ENCODE data around the gene PDE6G. TPM values are rescaled to one million over a fixed set of nuclear protein-coding genes. Genes with fewer than 3 reads are reported as not detected.

Gene PDE6G
- total and polyA plus RNA-seq, 2 of the 13 experiments (the other 11 are each of a cell fraction or from before 2014, with no cell fraction given) = 1.4 to 6.7 TPM

DNA sequence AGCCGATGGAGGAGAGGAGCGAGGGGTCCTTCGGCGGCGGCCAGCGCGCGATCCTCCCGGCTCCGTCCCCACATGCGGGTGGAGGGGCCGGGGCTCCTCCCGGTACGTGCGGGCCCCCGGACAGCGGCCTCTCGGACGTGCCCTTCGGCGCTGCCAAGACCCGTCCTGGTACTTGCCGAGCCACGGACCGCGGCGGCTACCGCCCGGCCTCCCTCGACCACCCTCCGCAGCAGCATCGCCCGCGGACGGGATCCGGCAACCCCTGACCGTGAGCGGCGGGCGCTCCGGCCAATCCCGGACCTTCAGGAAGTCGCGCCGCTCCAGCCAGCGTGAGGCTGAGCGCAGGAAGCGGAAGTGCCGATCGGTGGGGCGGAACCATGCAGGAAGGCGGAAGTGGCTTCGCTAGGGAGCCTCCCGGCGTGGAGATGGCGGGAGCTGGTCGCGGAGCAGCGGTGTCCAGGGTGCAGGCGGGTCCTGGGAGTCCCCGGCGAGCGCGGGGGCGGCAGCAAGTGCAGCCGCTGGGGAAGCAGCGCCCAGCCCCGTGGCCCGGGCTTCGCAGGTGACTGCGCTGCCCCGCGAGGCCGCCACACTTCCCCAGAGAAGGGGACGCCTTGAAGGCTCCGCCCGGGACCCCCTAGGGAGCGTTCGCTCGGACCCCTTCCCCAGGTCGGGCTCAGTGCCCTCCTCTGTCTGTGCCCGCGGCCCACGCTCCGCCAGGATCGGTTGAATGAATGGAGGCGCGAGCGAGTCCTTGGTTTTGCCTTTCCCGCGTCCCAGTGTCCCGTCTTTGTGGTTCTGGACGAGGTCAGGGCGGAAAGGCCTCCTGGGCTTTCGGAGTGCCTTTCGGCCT lies 10.2 kb upstream of the PDE6G start, which contains the start of the genes CCDC137 and OXLD1 (continued):
- TF ChIP-seq ZNF713 (CRISPR knock-in tag; IDR thresholded peaks at IDR 0.05) (0 out of 2 replicates have a peak, but pooled peaks have one; percentile 39), ZNF776 (CRISPR knock-in tag; IDR thresholded peaks at IDR 0.05) (peak; percentile 38; the same call in 1 of the 2 replicates), GZF1 (CRISPR knock-in tag; IDR thresholded peaks at IDR 0.05) (0 out of 2 replicates have a peak, but pooled peaks have one; percentile 13), ISX (CRISPR knock-in tag; conservative IDR thresholded peaks at IDR 0.05) (0 out of 2 replicates have a peak, but pooled peaks have one; percentile 41), RARA (CRISPR knock-in tag; IDR thresholded peaks at IDR 0.05) (no peak), MTF1 (CRISPR knock-in tag; IDR thresholded peaks at IDR 0.05) (peak; percentile 89), ZNF382 (CRISPR knock-in tag; IDR thresholded peaks at IDR 0.05; ENCODE audit: borderline replicate concordance) (no peak), KLF15 (CRISPR knock-in tag; IDR thresholded peaks at IDR 0.05; ENCODE audit: borderline replicate concordance) (no peak), CENPT (CRISPR knock-in tag; IDR thresholded peaks at IDR 0.05; ENCODE audit: low read depth) (peak; percentile 81; the same call in 1 of the 2 replicates), ZNF207 (IDR thresholded peaks at IDR 0.05; ENCODE audit: borderline replicate concordance) (no peak), SAFB2 (CRISPR knock-in tag; IDR thresholded peaks at IDR 0.05; ENCODE audit: borderline replicate concordance, low read depth) (no peak), JUNB (CRISPR knock-in tag; IDR thresholded peaks at IDR 0.05; ENCODE audit: borderline replicate concordance) (no peak; the same call in 1 of the 2 replicates), HNF4G (IDR thresholded peaks at IDR 0.05; ENCODE audit: borderline replicate concordance, low read depth, low read length) (0 out of 2 replicates have a peak, but pooled peaks have one; percentile 4), HNF4G (CRISPR knock-in tag; IDR thresholded peaks at IDR 0.05; ENCODE audit: borderline replicate concordance, low read depth) (no peak), KDM3A (CRISPR knock-in tag; IDR thresholded peaks at IDR 0.05; ENCODE audit: low read depth) (no peak; the same call in 1 of the 2 replicates), TAF15 (IDR thresholded peaks at IDR 0.05; ENCODE audit: low read depth, low read length, poor library complexity, severe bottlenecking) (peak; percentile 90)
- TF ChIP-seq, protein P1, sequence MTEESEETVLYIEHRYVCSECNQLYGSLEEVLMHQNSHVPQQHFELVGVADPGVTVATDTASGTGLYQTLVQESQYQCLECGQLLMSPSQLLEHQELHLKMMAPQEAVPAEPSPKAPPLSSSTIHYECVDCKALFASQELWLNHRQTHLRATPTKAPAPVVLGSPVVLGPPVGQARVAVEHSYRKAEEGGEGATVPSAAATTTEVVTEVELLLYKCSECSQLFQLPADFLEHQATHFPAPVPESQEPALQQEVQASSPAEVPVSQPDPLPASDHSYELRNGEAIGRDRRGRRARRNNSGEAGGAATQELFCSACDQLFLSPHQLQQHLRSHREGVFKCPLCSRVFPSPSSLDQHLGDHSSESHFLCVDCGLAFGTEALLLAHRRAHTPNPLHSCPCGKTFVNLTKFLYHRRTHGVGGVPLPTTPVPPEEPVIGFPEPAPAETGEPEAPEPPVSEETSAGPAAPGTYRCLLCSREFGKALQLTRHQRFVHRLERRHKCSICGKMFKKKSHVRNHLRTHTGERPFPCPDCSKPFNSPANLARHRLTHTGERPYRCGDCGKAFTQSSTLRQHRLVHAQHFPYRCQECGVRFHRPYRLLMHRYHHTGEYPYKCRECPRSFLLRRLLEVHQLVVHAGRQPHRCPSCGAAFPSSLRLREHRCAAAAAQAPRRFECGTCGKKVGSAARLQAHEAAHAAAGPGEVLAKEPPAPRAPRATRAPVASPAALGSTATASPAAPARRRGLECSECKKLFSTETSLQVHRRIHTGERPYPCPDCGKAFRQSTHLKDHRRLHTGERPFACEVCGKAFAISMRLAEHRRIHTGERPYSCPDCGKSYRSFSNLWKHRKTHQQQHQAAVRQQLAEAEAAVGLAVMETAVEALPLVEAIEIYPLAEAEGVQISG (CRISPR knock-in tag; IDR thresholded peaks at IDR 0.05) = peak; percentile 98
- TF ChIP-seq, protein P2, sequence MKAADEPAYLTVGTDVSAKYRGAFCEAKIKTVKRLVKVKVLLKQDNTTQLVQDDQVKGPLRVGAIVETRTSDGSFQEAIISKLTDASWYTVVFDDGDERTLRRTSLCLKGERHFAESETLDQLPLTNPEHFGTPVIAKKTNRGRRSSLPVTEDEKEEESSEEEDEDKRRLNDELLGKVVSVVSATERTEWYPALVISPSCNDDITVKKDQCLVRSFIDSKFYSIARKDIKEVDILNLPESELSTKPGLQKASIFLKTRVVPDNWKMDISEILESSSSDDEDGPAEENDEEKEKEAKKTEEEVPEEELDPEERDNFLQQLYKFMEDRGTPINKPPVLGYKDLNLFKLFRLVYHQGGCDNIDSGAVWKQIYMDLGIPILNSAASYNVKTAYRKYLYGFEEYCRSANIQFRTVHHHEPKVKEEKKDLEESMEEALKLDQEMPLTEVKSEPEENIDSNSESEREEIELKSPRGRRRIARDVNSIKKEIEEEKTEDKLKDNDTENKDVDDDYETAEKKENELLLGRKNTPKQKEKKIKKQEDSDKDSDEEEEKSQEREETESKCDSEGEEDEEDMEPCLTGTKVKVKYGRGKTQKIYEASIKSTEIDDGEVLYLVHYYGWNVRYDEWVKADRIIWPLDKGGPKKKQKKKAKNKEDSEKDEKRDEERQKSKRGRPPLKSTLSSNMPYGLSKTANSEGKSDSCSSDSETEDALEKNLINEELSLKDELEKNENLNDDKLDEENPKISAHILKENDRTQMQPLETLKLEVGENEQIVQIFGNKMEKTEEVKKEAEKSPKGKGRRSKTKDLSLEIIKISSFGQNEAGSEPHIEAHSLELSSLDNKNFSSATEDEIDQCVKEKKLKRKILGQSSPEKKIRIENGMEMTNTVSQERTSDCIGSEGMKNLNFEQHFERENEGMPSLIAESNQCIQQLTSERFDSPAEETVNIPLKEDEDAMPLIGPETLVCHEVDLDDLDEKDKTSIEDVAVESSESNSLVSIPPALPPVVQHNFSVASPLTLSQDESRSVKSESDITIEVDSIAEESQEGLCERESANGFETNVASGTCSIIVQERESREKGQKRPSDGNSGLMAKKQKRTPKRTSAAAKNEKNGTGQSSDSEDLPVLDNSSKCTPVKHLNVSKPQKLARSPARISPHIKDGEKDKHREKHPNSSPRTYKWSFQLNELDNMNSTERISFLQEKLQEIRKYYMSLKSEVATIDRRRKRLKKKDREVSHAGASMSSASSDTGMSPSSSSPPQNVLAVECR (CRISPR knock-in tag; IDR thresholded peaks at IDR 0.05; ENCODE audit: borderline replicate concordance) = peak; percentile 99
- TF ChIP-seq, protein P3, sequence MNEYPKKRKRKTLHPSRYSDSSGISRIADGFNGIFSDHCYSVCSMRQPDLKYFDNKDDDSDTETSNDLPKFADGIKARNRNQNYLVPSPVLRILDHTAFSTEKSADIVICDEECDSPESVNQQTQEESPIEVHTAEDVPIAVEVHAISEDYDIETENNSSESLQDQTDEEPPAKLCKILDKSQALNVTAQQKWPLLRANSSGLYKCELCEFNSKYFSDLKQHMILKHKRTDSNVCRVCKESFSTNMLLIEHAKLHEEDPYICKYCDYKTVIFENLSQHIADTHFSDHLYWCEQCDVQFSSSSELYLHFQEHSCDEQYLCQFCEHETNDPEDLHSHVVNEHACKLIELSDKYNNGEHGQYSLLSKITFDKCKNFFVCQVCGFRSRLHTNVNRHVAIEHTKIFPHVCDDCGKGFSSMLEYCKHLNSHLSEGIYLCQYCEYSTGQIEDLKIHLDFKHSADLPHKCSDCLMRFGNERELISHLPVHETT (CRISPR knock-in tag; conservative IDR thresholded peaks at IDR 0.05) = peak; percentile 33; the same call in 1 of the 2 replicates
